Mucosa of gallbladder (tissue), 1 donor: ENCODE data around the gene SLC17A2. TPM values are rescaled to one million over a fixed set of nuclear protein-coding genes. Genes with fewer than 3 reads are reported as not detected.

Source experiments
- DNase-seq: peaks from one replicate; pipeline ENCODE4 v3.0.0-alpha.2; 2020; ENCODE audit warnings: low spot score
- total RNA-seq: library from RNA; stranded (reverse); gene quantifications from one replicate; pipeline ENCODE4 v1.2.1, GENCODE V29; 2021
- donor health status: DM: no; HTN: no; CAD: no.

SLC17A2 gene
- total RNA-seq, 1 donor from 2014 or later = not detected

DNA sequence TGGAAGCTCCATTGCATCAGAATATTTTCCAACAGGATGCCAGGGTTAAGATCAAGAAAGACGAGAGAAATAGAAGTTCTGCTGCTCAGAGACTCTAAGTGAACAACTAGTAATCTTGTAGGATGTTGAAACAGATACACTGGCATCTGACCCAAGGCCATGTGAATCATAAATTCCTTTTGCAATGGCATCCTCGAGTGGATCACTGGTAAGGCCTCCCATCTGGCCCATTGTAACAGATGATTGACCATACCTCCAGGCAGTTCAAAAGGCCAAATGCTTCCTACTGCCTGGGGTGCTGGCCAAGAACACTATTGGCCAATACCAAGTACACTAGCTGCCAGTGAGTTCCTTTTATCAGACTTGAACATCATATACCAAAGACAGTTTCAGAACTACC lies 46.5 kb downstream of the SLC17A2 start:
- DNase-seq = peak; percentile 41

DNA sequence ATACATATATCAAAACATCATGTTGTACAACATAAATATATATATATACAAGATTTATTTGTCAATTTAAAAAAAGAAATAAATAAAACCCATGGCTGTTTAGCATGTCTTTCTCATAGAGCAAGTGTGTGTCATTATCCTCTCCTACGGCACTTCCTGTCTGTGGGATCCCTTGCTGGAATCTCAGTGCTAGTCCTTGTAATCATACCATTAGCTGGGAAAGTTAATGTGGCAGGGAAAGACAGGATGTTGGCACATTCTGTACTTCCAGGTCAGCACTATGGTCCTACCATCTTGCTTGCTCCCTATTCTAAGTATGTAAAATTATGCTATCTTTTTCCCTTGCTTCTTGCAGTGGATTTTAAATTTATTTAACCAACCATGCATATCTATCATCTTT lies 47.0 kb downstream of the SLC17A2 start:
- DNase-seq = no peak

DNA sequence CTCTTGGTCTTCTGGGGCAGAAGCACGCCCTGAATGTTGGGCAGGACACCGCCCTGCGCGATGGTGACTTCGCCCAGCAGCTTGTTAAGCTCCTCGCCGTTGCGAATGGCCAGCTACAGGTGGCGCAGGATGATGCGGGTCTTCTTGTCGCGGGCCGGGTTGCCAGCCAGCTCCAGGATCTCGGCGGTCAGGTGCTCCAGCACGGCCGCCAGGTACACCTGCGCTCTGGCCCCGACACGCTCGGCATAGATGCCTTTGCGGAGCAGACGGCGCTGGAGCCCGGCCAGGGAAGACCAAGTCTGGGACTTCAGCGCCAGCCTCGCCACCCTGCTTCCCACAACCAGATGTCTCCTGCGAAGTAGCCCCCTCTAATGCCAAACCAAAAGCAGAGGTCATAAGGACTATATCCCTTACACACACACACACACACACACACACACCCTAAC lies 48.4 kb downstream of the SLC17A2 start:
- DNase-seq = peak; percentile 36

DNA sequence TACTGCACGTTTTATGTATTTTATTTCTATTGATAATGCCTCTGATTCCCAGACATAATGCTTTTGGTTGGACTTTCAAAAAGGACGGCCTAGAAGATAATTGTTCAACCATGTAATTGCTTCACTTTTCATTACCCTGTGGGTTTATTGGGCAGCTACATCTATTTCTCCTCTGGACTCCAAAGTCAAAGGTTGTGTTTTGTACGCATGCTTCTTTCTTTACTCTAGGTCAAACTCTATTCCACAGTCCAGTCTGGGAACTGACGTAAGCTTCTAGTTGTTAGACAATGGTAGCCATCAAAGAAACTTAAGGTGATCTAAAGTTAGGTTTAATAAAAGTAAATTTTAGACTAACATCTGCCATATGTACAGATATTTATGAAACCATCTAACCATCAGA lies 49.9 kb downstream of the SLC17A2 start:
- DNase-seq = no peak

DNA sequence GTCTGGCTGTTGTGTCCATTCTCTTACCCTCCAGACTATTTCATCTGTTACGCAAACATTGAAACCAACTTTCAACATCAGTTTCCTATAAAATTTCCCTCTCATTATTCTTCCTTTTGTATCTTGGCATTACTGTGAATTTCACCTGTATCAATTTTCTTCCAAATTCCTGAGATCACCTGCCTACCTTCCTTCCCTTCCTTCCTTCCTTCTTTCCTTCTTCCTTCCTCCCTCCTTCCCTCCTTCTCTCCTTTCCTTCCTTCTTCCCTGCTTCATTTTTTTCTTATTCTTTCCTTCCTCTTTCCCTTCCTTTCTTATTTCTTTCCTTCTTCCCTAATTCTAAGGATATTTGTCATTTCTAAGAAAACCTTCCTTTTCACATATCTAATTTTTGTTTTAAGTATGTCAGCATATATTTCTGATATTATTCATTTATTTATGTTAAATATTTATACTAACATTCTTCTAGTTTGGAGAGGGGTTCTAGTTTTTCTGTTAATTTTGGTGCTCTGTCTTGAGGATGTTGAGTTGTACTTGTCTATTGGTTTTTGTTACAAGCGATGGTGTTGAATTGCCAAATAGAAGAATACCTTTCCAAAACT lies 51.7 kb downstream of the SLC17A2 start:
- no peak for DNase-seq

DNA sequence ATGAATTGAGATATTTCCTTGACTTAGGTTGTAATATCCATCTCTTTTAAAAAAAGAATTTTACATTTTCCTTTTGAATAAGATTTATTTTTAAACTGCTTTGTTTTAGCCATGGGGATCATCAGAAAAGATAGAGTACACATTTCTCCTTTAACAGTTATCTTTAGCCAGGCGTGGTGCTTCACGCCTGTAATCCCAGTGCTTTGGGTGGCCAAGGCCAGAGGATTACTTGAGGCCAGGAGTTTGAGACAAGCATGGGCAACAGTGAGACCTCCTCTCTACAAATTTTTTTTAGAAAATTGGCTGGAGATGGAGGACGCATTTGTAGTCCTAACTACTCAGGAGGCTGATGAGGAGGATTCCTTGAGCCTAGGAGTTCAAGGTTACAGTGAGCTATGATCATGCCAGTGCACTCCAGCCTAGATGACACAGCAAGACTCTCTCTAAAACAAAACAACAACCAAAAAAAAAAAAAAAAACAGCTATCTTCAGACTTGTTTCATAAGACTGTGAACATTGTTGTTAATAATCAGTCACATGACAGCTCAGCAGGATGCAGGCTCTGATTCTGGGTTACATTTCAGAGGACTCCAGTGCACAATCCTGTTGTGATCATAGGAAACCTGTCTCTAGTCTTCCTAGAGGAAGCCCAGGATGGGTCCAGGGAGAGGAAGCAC lies 54.4 kb downstream of the SLC17A2 start:
- DNase-seq = no peak

DNA sequence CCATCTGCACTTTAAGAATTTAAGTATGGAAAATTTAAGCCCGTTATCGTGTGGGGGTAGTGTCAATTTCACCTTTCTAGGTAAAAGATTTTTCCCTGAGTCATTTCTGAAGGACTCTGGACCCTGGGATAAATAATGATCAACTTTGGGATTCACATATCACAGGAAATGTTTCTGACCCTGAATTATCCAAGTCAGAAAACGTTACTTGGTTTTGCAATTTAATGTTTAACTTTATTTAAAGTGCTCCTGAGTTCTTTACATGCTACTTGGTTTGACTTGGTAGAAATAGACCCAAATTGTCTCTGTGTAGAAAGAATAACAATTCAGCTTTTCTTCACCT lies 55.0 kb downstream of the SLC17A2 start:
- DNase-seq = no peak

DNA sequence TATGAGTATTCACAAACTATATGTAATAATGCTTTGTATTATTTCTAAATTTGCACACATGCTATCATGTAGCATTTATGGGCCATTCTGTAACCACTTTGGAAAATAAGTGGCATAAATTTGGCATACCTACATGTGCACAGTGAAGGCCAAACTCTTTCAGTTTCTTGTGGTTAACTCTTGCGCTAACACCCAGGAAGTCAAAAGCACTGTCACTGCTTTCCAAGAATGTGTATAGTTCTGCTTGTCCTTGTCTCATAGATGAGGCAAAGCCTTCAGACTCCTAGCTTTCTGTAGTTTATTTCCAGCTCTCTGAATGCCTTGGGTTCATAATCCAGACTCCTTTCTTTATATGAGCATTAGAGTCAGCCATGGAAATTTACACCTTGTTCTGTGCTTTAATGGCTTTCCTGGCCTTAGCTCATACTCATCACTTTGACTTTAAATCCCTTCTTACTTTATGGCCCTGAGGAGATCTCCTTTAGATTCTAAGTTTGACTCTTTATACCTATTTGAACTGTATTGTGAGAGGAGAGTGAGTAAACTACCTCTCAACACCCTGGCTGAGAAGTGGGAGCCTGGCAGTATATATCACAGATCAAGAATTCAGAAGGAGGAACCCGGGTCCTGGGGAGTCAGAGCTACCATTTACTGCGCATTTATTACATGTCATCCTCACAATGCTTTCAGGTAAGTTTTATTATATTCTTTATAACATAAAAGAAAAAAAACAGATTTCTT lies 55.5 kb downstream of the SLC17A2 start:
- no peak for DNase-seq

DNA sequence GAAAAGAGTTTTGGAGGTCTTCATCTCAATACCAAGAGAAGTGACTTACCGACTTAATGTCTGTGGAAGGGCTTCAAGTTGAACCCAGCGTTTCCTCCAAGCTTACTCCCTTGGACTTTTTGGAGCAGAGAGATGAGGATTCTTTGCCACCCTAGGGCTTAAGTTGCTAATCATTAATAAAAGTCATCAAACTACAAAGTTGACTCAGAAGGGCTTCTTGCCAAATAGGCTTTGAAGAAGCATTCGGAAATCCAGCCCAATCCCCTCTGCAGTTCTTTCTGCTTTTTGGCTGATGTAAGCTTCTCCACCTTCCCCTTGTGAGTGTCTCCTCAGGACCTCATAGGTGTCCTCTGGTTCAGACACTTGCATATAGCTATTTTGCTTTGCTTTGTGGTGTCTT lies 56.4 kb downstream of the SLC17A2 start, which contains the start of gene SLC17A3:
Gene SLC17A3, minus strand, starts transcription at position 126 of the 400 bp plus-strand sequence. CDS start 5,856 bp downstream, outside the sequence.
- DNase-seq = no peak

DNA sequence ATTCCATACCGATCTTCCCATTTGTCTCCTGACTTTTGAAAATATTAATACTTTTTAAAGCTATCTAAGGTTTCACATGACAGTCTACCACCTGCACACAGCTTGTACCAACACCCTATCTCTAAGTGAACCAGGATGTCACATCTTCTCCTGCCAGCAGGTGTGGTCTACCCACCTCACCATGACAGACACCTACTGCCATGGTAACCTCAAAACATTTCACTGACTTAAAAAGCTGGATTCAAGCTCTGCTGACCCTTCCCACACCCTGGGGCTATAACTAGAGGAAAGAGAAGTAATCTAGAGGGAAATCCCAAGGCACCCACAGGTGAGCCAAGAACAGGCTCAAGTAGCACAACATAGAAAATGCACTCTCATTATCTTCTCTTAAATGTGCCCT lies 57.7 kb downstream of the SLC17A2 start:
- no peak for DNase-seq

DNA sequence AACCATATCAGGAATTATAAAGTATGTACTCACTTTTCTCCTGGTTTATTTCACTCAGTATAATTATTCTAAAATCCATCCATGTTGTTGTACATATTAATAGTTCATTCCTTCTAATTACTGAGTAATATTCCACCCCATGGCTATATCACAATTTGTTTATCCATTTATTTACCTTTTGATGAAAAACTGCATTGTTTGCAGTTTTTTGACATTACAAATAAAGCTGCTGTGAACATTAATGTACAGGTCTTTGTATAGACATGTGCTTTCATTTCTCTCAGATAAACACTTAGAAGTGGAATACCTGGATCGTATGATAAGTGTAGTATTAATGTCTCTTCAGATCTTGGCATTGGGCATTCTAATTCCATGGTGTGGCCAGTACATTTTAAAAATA lies 60.7 kb downstream of the SLC17A2 start:
- DNase-seq = no peak

DNA sequence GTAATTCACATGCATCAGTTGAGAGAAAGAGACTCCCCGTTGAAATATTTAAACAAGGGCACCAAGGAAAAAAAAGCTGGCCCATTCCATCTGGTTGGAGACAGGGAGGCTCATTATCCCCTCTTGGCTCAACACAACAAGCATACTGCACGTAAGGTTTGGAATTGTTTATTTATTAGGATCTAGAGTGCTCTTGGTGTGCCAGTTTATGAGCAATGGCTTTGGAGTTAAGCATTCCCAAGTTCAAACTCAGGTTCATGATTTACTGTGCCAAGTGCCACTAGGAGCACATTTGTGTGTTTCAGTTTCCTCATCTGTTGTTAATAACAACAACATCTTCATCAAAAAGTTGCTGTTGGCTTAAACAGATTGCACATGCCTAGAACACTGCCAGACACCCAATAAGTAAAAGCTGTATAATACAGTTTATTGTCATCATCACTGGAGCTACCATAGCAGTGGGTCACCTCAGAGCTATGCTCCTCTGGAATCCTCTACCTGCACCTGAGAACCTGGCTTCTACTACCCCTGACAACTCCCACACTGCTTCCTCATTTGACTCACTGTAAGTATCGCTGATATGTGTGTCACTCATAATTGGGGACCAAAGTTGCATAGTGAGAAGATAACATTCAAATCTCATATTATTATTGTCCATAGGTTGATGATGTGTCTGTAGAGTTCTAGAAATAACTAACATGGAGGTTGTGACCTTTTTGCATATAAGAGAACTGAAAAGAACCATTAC lies 61.9 kb downstream of the SLC17A2 start:
- DNase-seq = no peak

DNA sequence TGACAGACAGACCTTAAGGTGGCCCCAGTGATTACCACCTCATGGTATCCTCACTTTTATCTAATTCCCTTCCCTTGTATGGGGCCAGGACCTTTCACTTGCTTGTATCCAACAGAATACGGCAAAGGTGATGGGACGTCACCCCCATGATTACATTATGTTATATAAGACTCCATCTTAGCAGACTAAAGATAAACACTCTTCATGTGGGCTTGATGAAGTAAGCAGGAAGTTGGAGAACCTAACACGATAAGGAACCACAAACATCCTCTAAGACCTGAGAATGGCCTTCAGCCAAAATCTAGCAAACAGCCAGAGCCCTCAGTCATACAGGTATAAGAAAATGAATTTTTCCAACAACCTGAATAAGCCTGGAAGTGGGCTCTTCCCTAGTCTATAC lies 64.5 kb downstream of the SLC17A2 start:
- no peak for DNase-seq

DNA sequence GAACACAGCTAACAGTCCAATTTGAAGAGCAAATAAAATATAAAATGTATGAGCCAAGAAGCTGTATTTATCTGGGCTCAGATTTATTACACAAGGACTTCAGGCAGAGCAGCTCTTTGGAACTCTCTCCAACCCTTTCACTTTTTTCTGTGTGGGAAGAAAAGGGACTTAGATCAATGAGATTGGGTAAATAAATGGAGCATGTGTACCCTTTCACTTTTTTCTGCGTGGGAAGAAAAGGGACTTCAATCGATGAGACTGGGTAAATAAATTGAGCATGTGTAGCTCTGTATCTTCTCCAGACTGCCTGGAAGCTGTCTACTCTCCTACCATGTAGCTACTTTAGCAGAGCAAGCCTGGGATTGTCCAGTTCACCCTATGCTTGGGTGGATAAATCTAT lies 67.1 kb downstream of the SLC17A2 start:
- DNase-seq = no peak

Other genes starting within 250 kb of the SLC17A2 start
- 62.7 TPM for gene SLC17A4, start 175.9 kb downstream of the SLC17A2 start, total RNA-seq
- gene SLC17A1, start 98.6 kb downstream of the SLC17A2 start, total RNA-seq = 0.63 TPM
- 0.29 TPM for gene SLC17A3, start 56.4 kb downstream of the SLC17A2 start, total RNA-seq
- gene TRIM38, start 32.1 kb upstream of the SLC17A2 start, total RNA-seq = 12.4 TPM
- gene HFE, start 156.7 kb upstream of the SLC17A2 start, total RNA-seq = 19.1 TPM